HFFc6 (cell line): ENCODE results near the gene KLHL29. TPM values are rescaled to one million over a fixed set of nuclear protein-coding genes. Genes with fewer than 3 reads are reported as not detected.

Source experiments
- DNase-seq: peaks from one replicate; pipeline ENCODE4 v3.0.0-alpha.2; 2018
- H3K27ac Mint-ChIP-seq: 2 replicates; pipeline ENCODE4 v1.8.0; 2020; ENCODE audit warnings: mild to moderate bottlenecking, mixed read lengths
- H3K27me3 Mint-ChIP-seq: 2 replicates; pipeline ENCODE4 v1.8.0; 2021; ENCODE audit warnings: mild to moderate bottlenecking, moderate library complexity, mixed read lengths; ENCODE audit not compliant: insufficient read depth
- H3K36me3 Mint-ChIP-seq: 2 replicates; pipeline ENCODE4 v1.8.0; 2021; ENCODE audit warnings: low read depth, mixed read lengths
- H3K4me1 Mint-ChIP-seq: 2 replicates; pipeline ENCODE4 v1.8.0; 2020; ENCODE audit warnings: low read depth, mixed read lengths
- H3K4me3 Mint-ChIP-seq: 2 replicates; pipeline ENCODE4 v1.8.0; 2020; ENCODE audit warnings: mild to moderate bottlenecking, moderate library complexity, mixed read lengths
- H3K9me3 Mint-ChIP-seq: 2 replicates; pipeline ENCODE4 v1.8.0; 2020; ENCODE audit warnings: mild to moderate bottlenecking, mixed read lengths
- total RNA-seq, 6 experiments: library from RNA; stranded (reverse); fragmentation: NEBNext Ultra II Directional; extraction: Animal tissue kit (Norgen Biotek cat#: 25700); gene quantifications; 2 replicates in 1 of 6; 3 replicates in 5 of 6; pipeline ENCODE4 v1.2.3, GENCODE V29; 2021
- TF ChIP-seq, protein P1 (sequence below): fragments of 200-600 bp; sonication (generic); IDR thresholded peaks from 2 replicates; pipeline ENCODE4 v1.5.0; 2021; ENCODE audit warnings: antibody characterized with exemption, mild to moderate bottlenecking

Gene KLHL29
- total RNA-seq, 6 experiments from 2014 or later, result 7.4 to 9.7 (median 8.6) TPM

DNA sequence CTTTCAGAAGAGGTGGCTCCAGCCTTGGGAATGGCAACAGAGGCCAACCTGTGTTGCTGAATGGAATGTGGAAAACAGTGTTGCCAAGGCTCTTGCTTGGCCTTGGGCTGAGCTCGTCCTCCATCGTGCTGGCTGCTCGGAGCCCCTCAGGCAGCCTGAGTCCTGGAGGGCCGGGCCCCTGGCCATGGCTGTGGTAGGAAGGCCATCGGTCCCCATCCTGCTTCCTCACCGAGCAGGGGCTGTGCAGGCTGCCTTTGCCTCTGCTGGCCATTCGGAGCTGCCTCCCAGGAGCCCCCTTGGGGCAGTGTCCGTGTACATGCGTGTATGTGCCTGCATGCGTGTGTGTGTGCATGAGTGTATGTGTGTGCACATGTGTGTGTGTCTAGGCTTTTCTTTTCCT is 178.2 kb downstream of the KLHL29 start:
- H3K4me3 Mint-ChIP-seq, result no peak overlapping the region
- H3K27me3 Mint-ChIP-seq, result peaks cover 6% of the 10 kb centered on the region
- H3K4me1 Mint-ChIP-seq, result peaks cover 44% of the 10 kb centered on the region
- H3K27ac Mint-ChIP-seq, result no peak overlapping the region
- DNase-seq, result no peak
- no peaks in the 10 kb centered on the region for H3K36me3 Mint-ChIP-seq
- H3K9me3 Mint-ChIP-seq, result no peaks in the 10 kb centered on the region
- TF ChIP-seq, protein P1, sequence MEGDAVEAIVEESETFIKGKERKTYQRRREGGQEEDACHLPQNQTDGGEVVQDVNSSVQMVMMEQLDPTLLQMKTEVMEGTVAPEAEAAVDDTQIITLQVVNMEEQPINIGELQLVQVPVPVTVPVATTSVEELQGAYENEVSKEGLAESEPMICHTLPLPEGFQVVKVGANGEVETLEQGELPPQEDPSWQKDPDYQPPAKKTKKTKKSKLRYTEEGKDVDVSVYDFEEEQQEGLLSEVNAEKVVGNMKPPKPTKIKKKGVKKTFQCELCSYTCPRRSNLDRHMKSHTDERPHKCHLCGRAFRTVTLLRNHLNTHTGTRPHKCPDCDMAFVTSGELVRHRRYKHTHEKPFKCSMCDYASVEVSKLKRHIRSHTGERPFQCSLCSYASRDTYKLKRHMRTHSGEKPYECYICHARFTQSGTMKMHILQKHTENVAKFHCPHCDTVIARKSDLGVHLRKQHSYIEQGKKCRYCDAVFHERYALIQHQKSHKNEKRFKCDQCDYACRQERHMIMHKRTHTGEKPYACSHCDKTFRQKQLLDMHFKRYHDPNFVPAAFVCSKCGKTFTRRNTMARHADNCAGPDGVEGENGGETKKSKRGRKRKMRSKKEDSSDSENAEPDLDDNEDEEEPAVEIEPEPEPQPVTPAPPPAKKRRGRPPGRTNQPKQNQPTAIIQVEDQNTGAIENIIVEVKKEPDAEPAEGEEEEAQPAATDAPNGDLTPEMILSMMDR, result no peak

DNA sequence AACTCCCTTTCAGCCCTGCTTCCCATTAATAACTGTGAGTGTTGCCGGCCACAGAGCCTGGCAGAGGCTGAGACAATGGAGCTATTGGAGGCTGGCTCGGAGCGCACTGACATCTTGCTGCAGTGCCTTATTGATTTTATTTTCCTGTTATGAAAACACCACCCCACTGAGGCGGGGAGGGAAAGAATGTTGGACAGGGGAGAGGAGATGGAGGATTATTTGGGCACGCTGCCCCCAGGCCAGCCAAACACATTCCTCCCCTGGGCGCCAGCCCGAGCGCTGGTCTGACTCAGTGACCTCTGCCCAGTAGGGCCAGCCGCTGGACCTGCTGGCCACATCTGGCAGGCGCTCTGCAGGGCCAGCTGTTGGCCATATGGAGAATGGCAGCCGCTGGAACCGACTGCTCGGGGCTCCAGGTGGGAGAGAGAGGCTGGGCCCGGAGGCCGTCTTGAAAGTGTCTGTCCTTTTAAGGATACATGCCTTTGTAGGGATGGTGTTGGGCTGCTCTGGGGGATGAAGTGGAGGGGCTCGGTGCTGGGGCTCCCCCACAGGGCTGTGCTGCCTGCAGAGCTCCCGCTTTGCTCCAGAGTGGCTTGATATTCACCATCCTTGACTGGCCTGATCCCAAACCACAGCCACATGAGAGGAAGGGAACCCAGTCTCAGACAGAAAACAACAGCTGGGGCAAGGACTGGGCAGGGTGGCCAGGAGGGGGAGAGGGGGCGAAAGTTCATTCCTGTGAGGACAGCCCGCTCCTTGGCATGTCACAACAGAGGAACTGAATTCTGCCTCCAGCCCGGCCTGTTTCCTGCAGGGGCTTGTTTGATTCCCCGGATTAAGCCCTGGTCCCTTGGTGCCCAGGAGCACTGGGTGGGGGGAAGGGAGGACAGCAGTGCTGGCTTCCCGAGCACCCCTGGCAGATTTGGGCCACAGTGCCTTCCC is 179.0 kb downstream of the KLHL29 start:
- TF ChIP-seq, protein P1, result peak; percentile 56
- no peaks in the 10 kb centered on the region for H3K9me3 Mint-ChIP-seq
- peak overlapping the region; percentile 42 for H3K4me3 Mint-ChIP-seq
- peaks cover 6% of the 10 kb centered on the region for H3K27me3 Mint-ChIP-seq
- H3K36me3 Mint-ChIP-seq, result no peaks in the 10 kb centered on the region
- peak overlapping the region; percentile 59 for H3K27ac Mint-ChIP-seq
- peak; percentile 29 for DNase-seq
- H3K4me1 Mint-ChIP-seq, result peaks cover 52% of the 10 kb centered on the region

DNA sequence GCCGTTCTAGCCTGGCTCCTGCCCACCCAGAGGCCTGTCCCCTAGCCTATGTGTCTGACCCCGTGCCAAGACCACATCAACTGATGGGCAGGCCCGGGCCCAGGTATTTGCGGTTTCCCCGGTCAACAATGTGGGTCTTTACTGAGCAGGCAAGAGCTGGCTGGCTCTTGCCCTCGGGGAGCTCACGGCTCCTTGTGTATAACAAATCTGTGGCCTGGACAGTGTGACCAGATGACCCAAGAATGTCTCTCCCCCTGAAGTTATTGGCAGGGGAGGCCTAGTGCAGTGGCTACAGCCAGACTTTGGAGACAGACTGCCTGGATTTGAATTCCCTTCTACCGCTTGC is 179.6 kb downstream of the KLHL29 start:
- no peaks in the 10 kb centered on the region for H3K36me3 Mint-ChIP-seq
- H3K27me3 Mint-ChIP-seq, result peaks cover 6% of the 10 kb centered on the region
- DNase-seq, result peak; percentile 48
- H3K4me3 Mint-ChIP-seq, result no peak overlapping the region
- H3K9me3 Mint-ChIP-seq, result no peaks in the 10 kb centered on the region
- TF ChIP-seq, protein P1, result no peak
- H3K27ac Mint-ChIP-seq, result peak overlapping the region; percentile 59; the same call in 1 of the 2 replicates
- H3K4me1 Mint-ChIP-seq, result peaks cover 53% of the 10 kb centered on the region

DNA sequence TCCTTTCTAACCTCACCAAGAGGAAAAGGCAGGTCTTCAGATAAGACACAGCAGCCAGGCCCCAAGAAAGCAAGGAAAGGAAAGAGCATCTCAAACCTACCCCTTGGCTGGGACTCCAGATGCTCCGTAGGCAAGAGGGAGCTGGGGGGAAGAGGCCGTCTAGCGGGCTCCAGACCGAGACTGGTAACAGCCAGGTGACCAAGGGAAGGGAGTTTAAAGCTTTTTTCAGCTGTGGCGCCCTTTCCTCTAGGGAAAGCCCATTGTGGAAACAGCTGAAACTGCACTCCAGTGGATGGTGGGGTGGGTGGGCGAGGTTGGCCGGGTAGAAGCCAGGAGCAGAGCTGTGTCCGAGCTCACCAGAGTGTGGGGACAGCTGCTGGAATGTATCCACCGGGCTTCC is 180.4 kb downstream of the KLHL29 start:
- H3K27me3 Mint-ChIP-seq, result peaks cover 6% of the 10 kb centered on the region
- no peak overlapping the region for H3K4me3 Mint-ChIP-seq
- no peaks in the 10 kb centered on the region for H3K36me3 Mint-ChIP-seq
- peaks cover 53% of the 10 kb centered on the region for H3K4me1 Mint-ChIP-seq
- H3K9me3 Mint-ChIP-seq, result no peaks in the 10 kb centered on the region
- TF ChIP-seq, protein P1, result no peak
- H3K27ac Mint-ChIP-seq, result no peak overlapping the region
- DNase-seq, result no peak

DNA sequence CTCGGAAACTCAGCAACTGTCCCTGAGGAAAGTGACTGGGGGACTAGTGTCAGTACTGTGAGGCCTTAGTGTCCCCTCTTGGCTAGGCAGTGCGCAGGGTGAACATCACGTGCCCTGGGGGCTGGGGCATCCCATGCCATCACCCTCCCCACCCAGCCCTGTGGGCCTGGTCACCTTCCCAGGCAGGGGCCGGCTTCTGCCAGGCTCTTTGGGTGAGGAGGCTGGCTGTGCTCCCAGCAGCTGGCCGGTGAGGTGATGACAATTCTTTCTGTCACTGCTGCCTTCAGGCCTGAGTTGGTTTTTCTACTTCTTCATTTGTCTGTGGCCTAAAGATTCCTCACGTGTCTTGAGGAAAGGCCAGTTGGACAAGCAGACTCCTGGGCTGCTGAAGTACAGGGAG is 180.8 kb downstream of the KLHL29 start:
- no peaks in the 10 kb centered on the region for H3K9me3 Mint-ChIP-seq
- no peak for DNase-seq
- no peak overlapping the region for H3K4me3 Mint-ChIP-seq
- peaks cover 53% of the 10 kb centered on the region for H3K4me1 Mint-ChIP-seq
- no peaks in the 10 kb centered on the region for H3K36me3 Mint-ChIP-seq
- TF ChIP-seq, protein P1, result no peak
- no peak overlapping the region for H3K27ac Mint-ChIP-seq
- H3K27me3 Mint-ChIP-seq, result peaks cover 6% of the 10 kb centered on the region
